D721Med (cell line): ENCODE results near the gene CAMK2B.
A peak's percentile ranks its signal among the peaks of the same experiment; 100 is the strongest.

ENCODE experiments used
- DNase-seq: peaks from one replicate; pipeline ENCODE4 v3.0.0; 2011; ENCODE audit warnings: low spot score; ENCODE audit not compliant: insufficient read length
- FAIRE-seq: peaks from 2 replicates; lab custom pipeline; 2011; peaks lifted over from hg19 to GRCh38; lab: Jason Lieb, UNC
- CTCF ChIP-seq: IDR thresholded peaks from 2 replicates; pipeline ENCODE4 v1.5.1; 2012; ENCODE audit warnings: mild to moderate bottlenecking, control low read depth; ENCODE audit not compliant: insufficient read depth; ENCODE audit errors: missing control alignments

The CAMK2B gene

GRCh38 chr7:44294325-44295069 lies 30.9 kb downstream of the CAMK2B start:
- DNase-seq: peak; percentile 6
- no peak for FAIRE-seq
- TF ChIP-seq CTCF: no peak

GRCh38 chr7:44293561-44294324 lies 31.7 kb downstream of the CAMK2B start:
- peak; percentile 9 for DNase-seq
- TF ChIP-seq CTCF: no peak
- FAIRE-seq: no peak

GRCh38 chr7:44292876-44293560 lies 32.4 kb downstream of the CAMK2B start:
- peak; percentile 2 for DNase-seq
- no peak for FAIRE-seq
- no peak for TF ChIP-seq CTCF

GRCh38 chr7:44292420-44292817 lies 33.0 kb downstream of the CAMK2B start:
- TF ChIP-seq CTCF: no peak
- FAIRE-seq (no peak), DNase-seq (peak; percentile 0)

GRCh38 chr7:44291733-44292419 lies 33.5 kb downstream of the CAMK2B start:
- DNase-seq: no peak
- TF ChIP-seq CTCF: no peak
- no peak for FAIRE-seq

- TF ChIP-seq CTCF: no peak
- DNase-seq (peak; percentile 5), FAIRE-seq (no peak)
Measured at GRCh38 chr7:44291066-44291732, 34.2 kb downstream of the CAMK2B start.
